ENCODE measurements around the gene CDH15. TPM values are rescaled to one million over a fixed set of nuclear protein-coding genes. Genes with fewer than 3 reads are reported as not detected.

The CDH15 gene
- total RNA-seq, 1 experiment from 2014 or later: 3.8 TPM

DNA sequence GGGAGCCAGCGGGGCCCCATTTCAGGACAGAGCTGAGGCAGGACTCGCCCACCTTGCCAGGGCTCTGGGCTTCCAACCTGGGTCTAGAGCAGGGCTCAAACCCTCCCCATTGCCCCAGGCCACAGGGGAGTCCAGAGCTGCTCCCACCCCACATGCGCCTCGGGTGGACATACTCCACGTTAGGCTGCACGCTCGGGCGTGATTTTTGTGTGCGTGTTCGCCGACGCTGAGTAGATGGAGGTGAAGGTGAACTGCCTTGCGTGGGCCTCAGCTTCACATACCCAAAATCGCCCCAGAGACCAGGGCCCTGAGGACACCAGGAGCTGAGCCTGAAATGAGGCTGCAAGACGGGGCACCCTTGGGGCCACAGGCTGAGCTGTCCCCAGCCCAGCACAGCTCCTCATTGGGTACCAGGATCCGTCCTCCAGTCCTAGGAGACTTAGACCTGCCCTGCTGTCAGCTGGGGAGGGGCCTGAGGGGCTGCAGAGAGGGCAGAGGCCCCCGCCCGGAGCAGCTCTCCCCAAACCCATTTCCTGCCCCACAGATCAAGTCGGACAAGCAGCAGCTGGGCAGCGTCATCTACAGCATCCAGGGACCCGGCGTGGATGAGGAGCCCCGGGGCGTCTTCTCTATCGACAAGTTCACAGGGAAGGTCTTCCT, 8.2 kb downstream of the CDH15 start (continued):
- TF ChIP-seq, protein P1, sequence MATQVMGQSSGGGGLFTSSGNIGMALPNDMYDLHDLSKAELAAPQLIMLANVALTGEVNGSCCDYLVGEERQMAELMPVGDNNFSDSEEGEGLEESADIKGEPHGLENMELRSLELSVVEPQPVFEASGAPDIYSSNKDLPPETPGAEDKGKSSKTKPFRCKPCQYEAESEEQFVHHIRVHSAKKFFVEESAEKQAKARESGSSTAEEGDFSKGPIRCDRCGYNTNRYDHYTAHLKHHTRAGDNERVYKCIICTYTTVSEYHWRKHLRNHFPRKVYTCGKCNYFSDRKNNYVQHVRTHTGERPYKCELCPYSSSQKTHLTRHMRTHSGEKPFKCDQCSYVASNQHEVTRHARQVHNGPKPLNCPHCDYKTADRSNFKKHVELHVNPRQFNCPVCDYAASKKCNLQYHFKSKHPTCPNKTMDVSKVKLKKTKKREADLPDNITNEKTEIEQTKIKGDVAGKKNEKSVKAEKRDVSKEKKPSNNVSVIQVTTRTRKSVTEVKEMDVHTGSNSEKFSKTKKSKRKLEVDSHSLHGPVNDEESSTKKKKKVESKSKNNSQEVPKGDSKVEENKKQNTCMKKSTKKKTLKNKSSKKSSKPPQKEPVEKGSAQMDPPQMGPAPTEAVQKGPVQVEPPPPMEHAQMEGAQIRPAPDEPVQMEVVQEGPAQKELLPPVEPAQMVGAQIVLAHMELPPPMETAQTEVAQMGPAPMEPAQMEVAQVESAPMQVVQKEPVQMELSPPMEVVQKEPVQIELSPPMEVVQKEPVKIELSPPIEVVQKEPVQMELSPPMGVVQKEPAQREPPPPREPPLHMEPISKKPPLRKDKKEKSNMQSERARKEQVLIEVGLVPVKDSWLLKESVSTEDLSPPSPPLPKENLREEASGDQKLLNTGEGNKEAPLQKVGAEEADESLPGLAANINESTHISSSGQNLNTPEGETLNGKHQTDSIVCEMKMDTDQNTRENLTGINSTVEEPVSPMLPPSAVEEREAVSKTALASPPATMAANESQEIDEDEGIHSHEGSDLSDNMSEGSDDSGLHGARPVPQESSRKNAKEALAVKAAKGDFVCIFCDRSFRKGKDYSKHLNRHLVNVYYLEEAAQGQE (IDR thresholded peaks at IDR 0.05; ENCODE audit: low read depth): no peak
- TF ChIP-seq, protein P2, sequence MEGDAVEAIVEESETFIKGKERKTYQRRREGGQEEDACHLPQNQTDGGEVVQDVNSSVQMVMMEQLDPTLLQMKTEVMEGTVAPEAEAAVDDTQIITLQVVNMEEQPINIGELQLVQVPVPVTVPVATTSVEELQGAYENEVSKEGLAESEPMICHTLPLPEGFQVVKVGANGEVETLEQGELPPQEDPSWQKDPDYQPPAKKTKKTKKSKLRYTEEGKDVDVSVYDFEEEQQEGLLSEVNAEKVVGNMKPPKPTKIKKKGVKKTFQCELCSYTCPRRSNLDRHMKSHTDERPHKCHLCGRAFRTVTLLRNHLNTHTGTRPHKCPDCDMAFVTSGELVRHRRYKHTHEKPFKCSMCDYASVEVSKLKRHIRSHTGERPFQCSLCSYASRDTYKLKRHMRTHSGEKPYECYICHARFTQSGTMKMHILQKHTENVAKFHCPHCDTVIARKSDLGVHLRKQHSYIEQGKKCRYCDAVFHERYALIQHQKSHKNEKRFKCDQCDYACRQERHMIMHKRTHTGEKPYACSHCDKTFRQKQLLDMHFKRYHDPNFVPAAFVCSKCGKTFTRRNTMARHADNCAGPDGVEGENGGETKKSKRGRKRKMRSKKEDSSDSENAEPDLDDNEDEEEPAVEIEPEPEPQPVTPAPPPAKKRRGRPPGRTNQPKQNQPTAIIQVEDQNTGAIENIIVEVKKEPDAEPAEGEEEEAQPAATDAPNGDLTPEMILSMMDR (IDR thresholded peaks at IDR 0.05 in 2 of 3, conservative IDR thresholded peaks at IDR 0.05 in 1 of 3; ENCODE audit: borderline replicate concordance in 1 of 3, insufficient read depth in 1 of 3, low read depth in 2 of 3, low read length in 2 of 3): no peak
- TF ChIP-seq, protein P3, sequence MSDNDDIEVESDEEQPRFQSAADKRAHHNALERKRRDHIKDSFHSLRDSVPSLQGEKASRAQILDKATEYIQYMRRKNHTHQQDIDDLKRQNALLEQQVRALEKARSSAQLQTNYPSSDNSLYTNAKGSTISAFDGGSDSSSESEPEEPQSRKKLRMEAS (IDR thresholded peaks at IDR 0.05): no peak
- TF ChIP-seq YY1 (IDR thresholded peaks at IDR 0.05; ENCODE audit: extremely low read depth, insufficient replicate concordance, low read depth, low read length): no peak
- TF ChIP-seq EZH2phosphoT487 (IDR thresholded peaks at IDR 0.05; ENCODE audit: borderline replicate concordance): no peak
- no peak for TF ChIP-seq FOSL1 (IDR thresholded peaks at IDR 0.05; ENCODE audit: low read depth)

DNA sequence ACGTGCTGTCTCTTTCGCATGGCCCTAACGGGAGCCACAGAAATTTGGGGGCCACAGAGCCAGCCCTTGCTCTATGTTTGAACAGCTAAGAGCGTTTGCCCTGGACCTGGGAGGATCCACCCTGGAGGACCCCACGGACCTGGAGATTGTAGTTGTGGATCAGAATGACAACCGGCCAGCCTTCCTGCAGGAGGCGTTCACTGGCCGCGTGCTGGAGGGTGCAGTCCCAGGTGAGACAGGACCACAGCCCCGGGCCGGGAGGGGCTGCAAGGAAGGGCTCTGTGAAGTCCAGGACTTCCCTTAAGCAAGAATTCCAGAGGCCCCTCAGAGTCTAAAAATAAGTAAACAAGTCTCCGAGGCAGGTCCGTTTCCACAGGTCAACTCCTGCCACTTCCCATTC, 11.9 kb downstream of the CDH15 start:
- Histone ChIP-seq H3K79me2 (ENCODE audit: insufficient read depth, low read length) (no peaks in the 10 kb centered on the region), H3K9me3 (ENCODE audit: control insufficient read depth in 1 of 2, insufficient read depth in 1 of 2, low read depth in 1 of 2, low read length in 2 of 2) (no peaks in the 10 kb centered on the region), H3K4me1 (ENCODE audit: control insufficient read depth in 1 of 2, insufficient read depth in 2 of 2, low read length in 2 of 2) (peaks cover 5 to 22% of the 10 kb centered on the region in 2 experiments; a peak in 3 of 4 replicates), H3K9me2 (ENCODE audit: insufficient read depth) (no peaks in the 10 kb centered on the region), H3K9ac (ENCODE audit: low read length) (no peak overlapping the region), H3K4me2 (ENCODE audit: low read length) (no peak overlapping the region), H3K36me3 (ENCODE audit: control insufficient read depth in 1 of 2, insufficient read depth in 2 of 2, low read length in 2 of 2) (no peaks in the 10 kb centered on the region), H2AFZ (ENCODE audit: low read depth, low read length, poor library complexity, severe bottlenecking) (no peak overlapping the region), H3K4me3 (replicated peaks in 1 of 2; ENCODE audit: low read depth in 1 of 2, low read length in 2 of 2) (no peak overlapping the region), H4K20me1 (ENCODE audit: insufficient read depth) (no peaks in the 10 kb centered on the region), H3K27ac (ENCODE audit: low read depth, low read length) (no peak overlapping the region), H3K27me3 (ENCODE audit: insufficient read depth, low read length) (no peaks in the 10 kb centered on the region)
- BruUV-seq (replicated peaks): no TSS peak
- no peak for DNase-seq (ENCODE audit: low read depth, low spot score)
- CTCF ChIA-PET: no interaction called here
- RAD21 ChIA-PET (ENCODE audit: low non-redundant PET in 1 of 2, low total read pairs in 2 of 2, uncharacterized antibody in 2 of 2, unreplicated experiment in 2 of 2): no interaction called here
- TF ChIP-seq, protein P4, sequence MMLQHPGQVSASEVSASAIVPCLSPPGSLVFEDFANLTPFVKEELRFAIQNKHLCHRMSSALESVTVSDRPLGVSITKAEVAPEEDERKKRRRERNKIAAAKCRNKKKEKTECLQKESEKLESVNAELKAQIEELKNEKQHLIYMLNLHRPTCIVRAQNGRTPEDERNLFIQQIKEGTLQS (IDR thresholded peaks at IDR 0.05): no peak
- no peak for TF ChIP-seq POLR2A (IDR thresholded peaks at IDR 0.05; ENCODE audit: borderline replicate concordance, extremely low read depth, insufficient read depth, insufficient read length)
- no peak for TF ChIP-seq ELF1 (IDR thresholded peaks at IDR 0.05; ENCODE audit: borderline replicate concordance, low read depth)
- no peak for TF ChIP-seq TCF7L2 (IDR thresholded peaks at IDR 0.05; ENCODE audit: borderline replicate concordance, extremely low read depth, insufficient read depth, insufficient read length)
- TF ChIP-seq ZNF274 (IDR thresholded peaks at IDR 0.05; ENCODE audit: low read depth, low read length): no peak
- no peak for TF ChIP-seq ZFX (IDR thresholded peaks at IDR 0.05)
- TF ChIP-seq, protein P3 (IDR thresholded peaks at IDR 0.05): no peak
- no peak for TF ChIP-seq SP1 (IDR thresholded peaks at IDR 0.05; ENCODE audit: low read depth)
- no peak for TF ChIP-seq SIN3A (IDR thresholded peaks at IDR 0.05; ENCODE audit: low read depth)
- no peak for TF ChIP-seq JUND (IDR thresholded peaks at IDR 0.05)
- no peak for TF ChIP-seq RAD21 (IDR thresholded peaks at IDR 0.05; ENCODE audit: low read depth)
- no peak for TF ChIP-seq CBX3 (IDR thresholded peaks at IDR 0.05; ENCODE audit: low read depth)
- POLR2A ChIA-PET: no interaction called here
- no peak for ATAC-seq
- intact Hi-C loops (cut with micrococcal nuclease): no loop called here

Data from HCT116 (cell line).